LNCaP clone FGC (cell line): ENCODE results near the gene WNT9B.
A peak's percentile ranks its signal among the peaks of the same experiment; 100 is the strongest.

Experiments
- DNase-seq: peaks from one replicate; pipeline ENCODE4 v3.0.0-alpha.2; 2011; ENCODE audit warnings: low read depth
- H3K4me3 ChIP-seq: 2 replicates; pipeline ENCODE4 v1.5.1; 2011; ENCODE audit warnings: mild to moderate bottlenecking, low read depth, low read length, control low read depth
- CTCF ChIP-seq: IDR thresholded peaks from 2 replicates; pipeline ENCODE4 v1.5.1; 2012; ENCODE audit warnings: mild to moderate bottlenecking; ENCODE audit not compliant: control insufficient read depth, insufficient read depth; ENCODE audit errors: extremely low read depth

WNT9B gene

GRCh38 chr17:46922804-46923635 lies 71.6 kb downstream of the WNT9B start, which contains the start of gene GOSR2:
TSS of gene GOSR2 (plus strand) at chr17:46923160. CDS start at chr17:46923193, 33 bp downstream.
- no peak for TF ChIP-seq CTCF
- peak; percentile 66 for DNase-seq
- H3K4me3 ChIP-seq, result peak within 1 kb of the TSS; percentile 98

GRCh38 chr17:46925185-46925868 lies 73.9 kb downstream of the WNT9B start:
- TF ChIP-seq CTCF, result no peak
- no peak overlapping the region for H3K4me3 ChIP-seq
- no peak for DNase-seq

- no peak overlapping the region for H3K4me3 ChIP-seq
- DNase-seq, result no peak
- TF ChIP-seq CTCF, result no peak
These were observed 77.3 kb downstream of the WNT9B start for GRCh38 chr17:46928467-46929261.

GRCh38 chr17:46929413-46929812 lies 78.0 kb downstream of the WNT9B start:
- no peak for DNase-seq
- no peak overlapping the region for H3K4me3 ChIP-seq
- no peak for TF ChIP-seq CTCF

GRCh38 chr17:46930051-46930450 lies 78.7 kb downstream of the WNT9B start:
- no peak overlapping the region for H3K4me3 ChIP-seq
- no peak for TF ChIP-seq CTCF
- no peak for DNase-seq

- DNase-seq, result no peak
- H3K4me3 ChIP-seq, result no peak overlapping the region
- TF ChIP-seq CTCF, result no peak
These were observed 80.2 kb downstream of the WNT9B start for GRCh38 chr17:46931596-46931995.
